Activated CD8-positive, alpha-beta memory T cell treated with anti-CD3 and anti-CD28 coated beads, Interleukin-2, amount 50 U/mL, for 48 hours (primary cell): ENCODE data around the gene EXD3.
"Not testable (repeated sequence)": the region's sequence is repeated elsewhere in the genome, so short reads cannot be mapped to it uniquely, and the experiment has no call there.

ENCODE experiments used
- DNase-seq: peaks from one replicate; pipeline ENCODE4 v3.0.0-alpha.2; 2020

Gene EXD3

GRCh38 chr9:137330689-137331088 is 92.3 kb downstream of the EXD3 start:
- DNase-seq: no peak

DNA sequence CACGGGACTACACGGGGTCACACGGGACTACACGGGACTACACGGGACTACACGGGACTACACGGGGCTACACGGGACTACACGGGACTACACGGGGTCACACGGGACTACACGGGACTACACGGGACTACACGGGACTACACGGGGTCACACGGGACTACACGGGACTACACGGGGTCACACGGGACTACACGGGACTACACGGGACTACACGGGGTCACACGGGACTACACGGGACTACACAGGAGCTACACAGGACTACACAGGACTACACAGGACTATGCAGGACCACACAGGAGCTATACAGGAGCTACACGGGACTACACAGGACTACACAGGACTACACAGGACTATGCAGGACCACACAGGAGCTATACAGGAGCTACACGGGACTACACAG is 93.4 kb downstream of the EXD3 start:
- not testable (repeated sequence) for DNase-seq

DNA sequence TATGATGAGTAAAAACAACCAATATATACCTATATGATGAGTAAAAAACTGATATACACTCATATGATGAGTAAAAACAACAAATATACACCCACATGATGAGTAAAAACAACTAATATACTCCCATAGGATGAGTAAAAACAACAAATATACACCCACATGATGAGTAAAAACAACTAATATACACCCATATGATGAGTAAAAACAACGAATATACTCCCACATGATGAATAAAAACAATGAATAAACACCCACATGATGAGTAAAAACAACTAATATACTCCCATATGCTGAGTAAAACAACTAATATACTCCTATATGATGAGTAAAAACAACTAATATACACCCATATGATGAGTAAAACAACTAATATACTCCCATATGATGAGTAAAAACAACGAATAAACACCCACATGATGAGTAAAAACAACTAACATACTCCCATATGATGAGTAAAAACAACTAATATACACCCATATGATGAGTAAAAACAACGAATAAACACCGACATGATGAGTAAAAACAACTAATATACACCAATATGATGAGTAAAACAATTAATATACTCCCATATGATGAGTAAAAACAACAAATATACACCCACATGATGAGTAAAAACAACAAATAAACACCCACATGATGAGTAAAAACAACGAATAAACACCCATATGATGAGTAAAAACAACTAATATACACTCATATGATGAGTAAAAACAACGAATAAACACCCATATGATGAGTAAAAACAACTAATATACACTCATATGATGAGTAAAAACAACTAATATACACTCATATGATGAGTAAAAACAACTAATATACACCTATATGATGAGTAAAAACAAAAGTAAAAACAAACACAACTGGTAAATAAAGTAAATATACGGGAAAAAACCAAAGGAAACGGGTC is 95.1 kb downstream of the EXD3 start:
- not testable (repeated sequence) for DNase-seq

GRCh38 chr9:137326445-137327065 is 96.4 kb downstream of the EXD3 start:
- DNase-seq: no peak

- no peak for DNase-seq
Measured at GRCh38 chr9:137325799-137326198, 97.2 kb downstream of the EXD3 start.

DNA sequence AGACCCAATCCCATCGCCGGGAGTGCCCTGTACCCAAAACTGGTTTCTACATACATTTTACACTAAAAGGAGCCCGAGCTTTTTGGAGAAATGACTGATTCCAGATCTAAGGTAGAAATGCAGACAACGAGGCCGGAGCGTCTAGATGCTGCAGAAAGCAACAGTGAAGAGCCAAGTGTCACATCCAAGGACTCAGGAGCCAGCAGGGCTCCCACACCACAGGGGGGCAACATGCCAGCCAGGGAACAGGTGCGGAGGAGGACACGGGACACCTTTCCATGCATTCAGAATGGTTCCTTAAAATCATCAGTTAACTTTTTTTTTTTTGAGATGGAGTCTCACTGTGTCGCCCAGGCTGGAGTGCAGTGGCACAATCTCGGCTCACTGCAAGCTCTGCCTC is 97.8 kb downstream of the EXD3 start:
- no peak for DNase-seq

DNA sequence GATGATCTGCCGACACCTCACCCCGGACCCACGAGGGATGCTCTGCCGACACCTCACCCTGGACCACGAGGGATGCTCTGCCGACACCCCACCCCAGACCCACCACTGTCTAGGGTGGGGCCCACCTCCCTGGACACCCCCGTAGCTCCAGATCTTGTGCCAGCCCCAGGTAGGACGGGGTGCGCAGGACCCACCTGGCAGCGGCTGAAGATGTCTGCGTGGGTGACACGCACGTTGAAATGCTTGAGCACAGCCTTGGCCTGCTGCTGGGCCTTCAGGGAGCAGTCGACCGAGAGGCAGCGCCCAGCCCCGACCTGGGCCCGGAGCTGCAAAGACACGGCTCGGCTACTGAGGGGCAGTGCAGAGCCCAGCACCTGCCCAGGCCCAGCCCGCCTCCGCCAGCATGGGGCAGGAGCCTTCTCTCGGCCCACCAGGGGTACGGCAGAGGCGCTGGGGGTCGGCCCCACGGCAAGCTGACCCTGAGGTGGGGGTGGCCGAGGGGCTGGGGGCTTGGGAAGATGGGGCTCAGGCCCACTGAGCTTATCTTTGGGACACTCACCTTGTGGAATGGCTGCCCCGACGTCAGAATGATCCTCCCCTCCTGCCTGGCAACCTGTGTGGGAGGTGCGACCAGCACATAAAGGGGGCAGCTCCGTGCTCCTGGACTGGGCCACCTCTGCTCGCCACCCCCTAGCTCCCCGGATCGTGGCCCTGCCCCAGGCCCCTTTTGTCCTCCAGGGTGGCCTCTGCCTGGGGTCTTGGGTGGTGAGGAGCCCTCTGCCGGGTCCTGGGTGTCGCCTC is 99.2 kb downstream of the EXD3 start:
- DNase-seq: no peak

GRCh38 chr9:137321726-137322361 is 101.1 kb downstream of the EXD3 start:
- no peak for DNase-seq

GRCh38 chr9:137320555-137321384 is 102.2 kb downstream of the EXD3 start:
- peak; percentile 56 for DNase-seq

GRCh38 chr9:137319739-137320551 is 103.0 kb downstream of the EXD3 start:
- no peak for DNase-seq

- DNase-seq: peak; percentile 46
Measured at GRCh38 chr9:137319011-137319738, 103.8 kb downstream of the EXD3 start.

DNA sequence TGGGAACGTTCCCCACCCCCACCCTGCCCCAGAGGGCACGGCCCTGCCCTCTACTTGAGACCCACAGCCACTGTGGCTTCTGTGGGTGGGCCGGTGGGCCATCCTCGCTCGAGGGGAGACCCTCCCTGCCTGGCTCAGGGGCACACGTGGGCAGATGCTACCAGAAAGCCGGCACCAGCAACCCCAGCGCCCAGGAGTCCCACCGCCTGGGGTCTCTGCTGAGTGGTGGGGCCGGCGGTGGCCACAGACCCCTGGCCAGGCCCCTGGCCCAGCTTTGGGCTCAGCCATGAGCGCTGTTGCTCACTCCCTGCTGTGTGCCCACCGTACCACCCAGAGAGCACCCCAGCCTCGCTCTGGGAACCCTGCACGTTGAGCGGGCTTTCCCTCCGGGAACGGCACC is 104.4 kb downstream of the EXD3 start:
- no peak for DNase-seq

- peak; percentile 48 for DNase-seq
Measured at GRCh38 chr9:137317718-137318511, 105.0 kb downstream of the EXD3 start.

GRCh38 chr9:137317021-137317717 is 105.8 kb downstream of the EXD3 start:
- peak; percentile 51 for DNase-seq

GRCh38 chr9:137316012-137316981 is 106.7 kb downstream of the EXD3 start:
- peak; percentile 63 for DNase-seq

GRCh38 chr9:137315581-137316011 is 107.4 kb downstream of the EXD3 start:
- no peak for DNase-seq
